HepG2 (cell line): Measurements from ENCODE around the gene TCF20. TPM values are rescaled to one million over a fixed set of nuclear protein-coding genes. Genes with fewer than 3 reads are reported as not detected.

Experiments used
- PHB2 ChIP-seq: fragments of 450-650 bp; IDR thresholded peaks from 2 replicates; pipeline ENCODE4 v1.6.1; 2018; ENCODE audit not compliant: partially characterized antibody
- RBFOX2 ChIP-seq: fragments of 200-400 bp; formaldehyde crosslinking; IDR thresholded peaks from 2 replicates; pipeline ENCODE4 v1.6.1; 2017; ENCODE audit warnings: low read depth, mild to moderate bottlenecking, low read length
- SMC3 ChIP-seq: IDR thresholded peaks from 2 replicates; pipeline ENCODE4 v1.6.1; 2011; ENCODE audit warnings: low read length, improper control_type of control experiment
- polyA plus RNA-seq, 8 experiments: library from polyadenylated mRNA; depleted of rRNA in 3 of 8; stranded (reverse) in 7 of 8; unstranded in 1 of 8; fragments of >200 nt; fragmentation: Illumina TruSeq in 4 of 8; extraction: Trizol in 4 of 8; gene quantifications; 2 replicates each; pipeline versions ENCODE4 v1.2.1 to v1.2.3, GENCODE V29; 2011 to 2016; ENCODE audit warnings: low read depth in 4 of 8, missing spikeins in 1 of 8, mixed read lengths in 1 of 8; ENCODE audit not compliant: insufficient read depth in 1 of 8
- total RNA-seq, 5 experiments: library from RNA; depleted of rRNA; stranded (reverse); fragments of >200 nt; fragmentation: Illumina TruSeq; extraction: Trizol; gene quantifications; 2 replicates each; pipeline ENCODE4 v1.2.3, GENCODE V29; 2016; ENCODE audit warnings: low read depth in 1 of 5
- TF ChIP-seq, protein P1 (sequence below), 2 experiments: sonication (generic) in 1 of 2; formaldehyde crosslinking in 1 of 2; IDR thresholded peaks; 2 replicates each; pipeline versions ENCODE4 v1.4.0 to v1.6.1; 2018 to 2020; ENCODE audit warnings: missing genetic modification reagents in 2 of 2, borderline replicate concordance in 1 of 2, low read depth in 1 of 2, mild to moderate bottlenecking in 1 of 2, missing biosample characterization in 1 of 2
- TF ChIP-seq, protein P2 (sequence below): sonication (generic); formaldehyde crosslinking; IDR thresholded peaks from 2 replicates; pipeline ENCODE4 v1.9.0; 2021; ENCODE audit warnings: missing genetic modification reagents, mild to moderate bottlenecking, borderline replicate concordance
- TF ChIP-seq, protein P3 (sequence below): sonication (generic); formaldehyde crosslinking; IDR thresholded peaks from 2 replicates; pipeline ENCODE4 v1.5.0; 2020; ENCODE audit warnings: mild to moderate bottlenecking, missing genetic modification reagents
- TF ChIP-seq, protein P4 (sequence below): sonication (generic); formaldehyde crosslinking; conservative IDR thresholded peaks from 2 replicates; pipeline ENCODE4 v1.8.0; 2022; ENCODE audit warnings: low read depth, missing genetic modification reagents

TCF20 gene
- total and polyA plus RNA-seq, 2 of the 13 experiments (the other 11 are each of a cell fraction or from before 2014, with no cell fraction given), result 12.8 to 23.7 TPM

DNA sequence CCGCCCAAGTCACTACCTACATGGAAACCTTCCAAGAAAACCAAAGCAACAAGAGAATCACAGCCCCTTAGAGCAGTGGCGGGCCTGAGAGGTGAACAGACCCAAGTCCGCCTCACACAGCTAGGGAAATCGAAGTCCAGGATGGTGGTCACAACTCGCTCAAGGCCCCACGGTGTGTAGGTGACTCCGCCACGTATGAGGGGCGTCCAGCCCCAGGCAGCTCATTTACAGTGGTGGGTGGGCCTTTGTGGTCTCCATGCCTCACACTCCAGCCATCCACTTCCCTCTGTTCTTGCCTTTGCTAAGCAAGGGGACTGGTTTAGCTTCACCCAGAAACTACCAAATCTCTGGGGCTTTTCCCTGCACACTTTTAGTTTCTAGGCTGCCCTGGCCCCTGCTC lies 9.7 kb upstream of the TCF20 start (continued):
- TF ChIP-seq, protein P1, sequence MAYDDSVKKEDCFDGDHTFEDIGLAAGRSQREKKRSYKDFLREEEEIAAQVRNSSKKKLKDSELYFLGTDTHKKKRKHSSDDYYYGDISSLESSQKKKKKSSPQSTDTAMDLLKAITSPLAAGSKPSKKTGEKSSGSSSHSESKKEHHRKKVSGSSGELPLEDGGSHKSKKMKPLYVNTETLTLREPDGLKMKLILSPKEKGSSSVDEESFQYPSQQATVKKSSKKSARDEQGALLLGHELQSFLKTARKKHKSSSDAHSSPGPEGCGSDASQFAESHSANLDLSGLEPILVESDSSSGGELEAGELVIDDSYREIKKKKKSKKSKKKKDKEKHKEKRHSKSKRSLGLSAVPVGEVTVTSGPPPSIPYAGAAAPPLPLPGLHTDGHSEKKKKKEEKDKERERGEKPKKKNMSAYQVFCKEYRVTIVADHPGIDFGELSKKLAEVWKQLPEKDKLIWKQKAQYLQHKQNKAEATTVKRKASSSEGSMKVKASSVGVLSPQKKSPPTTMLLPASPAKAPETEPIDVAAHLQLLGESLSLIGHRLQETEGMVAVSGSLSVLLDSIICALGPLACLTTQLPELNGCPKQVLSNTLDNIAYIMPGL (CRISPR knock-in tag; IDR thresholded peaks at IDR 0.05; ENCODE audit: borderline replicate concordance in 1 of 2, low read depth in 1 of 2), result no peak
- TF ChIP-seq PHB2, result no peak
- TF ChIP-seq, protein P2, sequence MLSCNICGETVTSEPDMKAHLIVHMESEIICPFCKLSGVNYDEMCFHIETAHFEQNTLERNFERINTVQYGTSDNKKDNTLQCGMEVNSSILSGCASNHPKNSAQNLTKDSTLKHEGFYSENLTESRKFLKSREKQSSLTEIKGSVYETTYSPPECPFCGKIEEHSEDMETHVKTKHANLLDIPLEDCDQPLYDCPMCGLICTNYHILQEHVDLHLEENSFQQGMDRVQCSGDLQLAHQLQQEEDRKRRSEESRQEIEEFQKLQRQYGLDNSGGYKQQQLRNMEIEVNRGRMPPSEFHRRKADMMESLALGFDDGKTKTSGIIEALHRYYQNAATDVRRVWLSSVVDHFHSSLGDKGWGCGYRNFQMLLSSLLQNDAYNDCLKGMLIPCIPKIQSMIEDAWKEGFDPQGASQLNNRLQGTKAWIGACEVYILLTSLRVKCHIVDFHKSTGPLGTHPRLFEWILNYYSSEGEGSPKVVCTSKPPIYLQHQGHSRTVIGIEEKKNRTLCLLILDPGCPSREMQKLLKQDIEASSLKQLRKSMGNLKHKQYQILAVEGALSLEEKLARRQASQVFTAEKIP (CRISPR knock-in tag), result no peak
- TF ChIP-seq RBFOX2, result no peak
- TF ChIP-seq SMC3, result no peak
- TF ChIP-seq, protein P3, sequence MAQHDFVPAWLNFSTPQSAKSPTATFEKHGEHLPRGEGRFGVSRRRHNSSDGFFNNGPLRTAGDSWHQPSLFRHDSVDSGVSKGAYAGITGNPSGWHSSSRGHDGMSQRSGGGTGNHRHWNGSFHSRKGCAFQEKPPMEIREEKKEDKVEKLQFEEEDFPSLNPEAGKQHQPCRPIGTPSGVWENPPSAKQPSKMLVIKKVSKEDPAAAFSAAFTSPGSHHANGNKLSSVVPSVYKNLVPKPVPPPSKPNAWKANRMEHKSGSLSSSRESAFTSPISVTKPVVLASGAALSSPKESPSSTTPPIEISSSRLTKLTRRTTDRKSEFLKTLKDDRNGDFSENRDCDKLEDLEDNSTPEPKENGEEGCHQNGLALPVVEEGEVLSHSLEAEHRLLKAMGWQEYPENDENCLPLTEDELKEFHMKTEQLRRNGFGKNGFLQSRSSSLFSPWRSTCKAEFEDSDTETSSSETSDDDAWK (CRISPR knock-in tag), result no peak
- TF ChIP-seq, protein P4, sequence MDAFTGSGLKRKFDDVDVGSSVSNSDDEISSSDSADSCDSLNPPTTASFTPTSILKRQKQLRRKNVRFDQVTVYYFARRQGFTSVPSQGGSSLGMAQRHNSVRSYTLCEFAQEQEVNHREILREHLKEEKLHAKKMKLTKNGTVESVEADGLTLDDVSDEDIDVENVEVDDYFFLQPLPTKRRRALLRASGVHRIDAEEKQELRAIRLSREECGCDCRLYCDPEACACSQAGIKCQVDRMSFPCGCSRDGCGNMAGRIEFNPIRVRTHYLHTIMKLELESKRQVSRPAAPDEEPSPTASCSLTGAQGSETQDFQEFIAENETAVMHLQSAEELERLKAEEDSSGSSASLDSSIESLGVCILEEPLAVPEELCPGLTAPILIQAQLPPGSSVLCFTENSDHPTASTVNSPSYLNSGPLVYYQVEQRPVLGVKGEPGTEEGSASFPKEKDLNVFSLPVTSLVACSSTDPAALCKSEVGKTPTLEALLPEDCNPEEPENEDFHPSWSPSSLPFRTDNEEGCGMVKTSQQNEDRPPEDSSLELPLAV (CRISPR knock-in tag), result no peak
